Pancreas (tissue), 10 donors: ENCODE results near the gene SYNDIG1L. TPM values are rescaled to one million over a fixed set of nuclear protein-coding genes. Genes with fewer than 3 reads are reported as not detected.
A peak's percentile ranks its signal among the peaks of the same experiment; 100 is the strongest.

ENCODE experiments used
- ATAC-seq, 4 donors: fragments of 200-7000 bp; cut with Tn5 transposase; one replicate each; pipeline versions ENCODE4 v1.8.0 to v1.9.1; 2020; ENCODE audit warnings: mild to moderate bottlenecking in 4 of 4, moderate library complexity in 4 of 4
- DNase-seq, 6 donors: peaks; one replicate each; pipeline ENCODE4 v3.0.0-alpha.2; 2020
- FAIRE-seq: peaks from 2 replicates; lab custom pipeline; 2012; peaks lifted over from hg19 to GRCh38; lab: Jason Lieb, UNC
- H3K27ac ChIP-seq, 4 donors: fragments of 200-600 bp; sonication (generic); 1 replicate in 3 of 4; 2 replicates in 1 of 4; pipeline versions ENCODE4 v1.5.0 to v1.8.0; 2020
- H3K27me3 ChIP-seq, 4 donors: fragments of 200-600 bp; one replicate each; pipeline ENCODE4 v1.8.0; 2021
- H3K36me3 ChIP-seq, 3 donors: fragments of 200-600 bp; sonication (generic) in 1 of 3; one replicate each; pipeline versions ENCODE4 v1.5.0 to v1.8.0; 2020 to 2021
- H3K4me1 ChIP-seq, 3 donors: fragments of 200-600 bp; one replicate each; pipeline ENCODE4 v1.8.0; 2021
- H3K4me3 ChIP-seq, 4 donors: fragments of 200-600 bp; sonication (generic) in 2 of 4; one replicate each; pipeline versions ENCODE4 v1.5.0 to v1.8.0; 2020 to 2021
- H3K9me3 ChIP-seq, 4 donors: fragments of 200-600 bp; one replicate each; pipeline ENCODE4 v1.8.0; 2021
- WGBS, 2 donors: extraction: QIAGEN DNeasy Blood & Tissue Kit; methylation state at CpG; one replicate each; pipeline ENCODE4 v1.1.7; 2013; 5-methylcytosine and 5-hydroxymethylcytosine counted together
- intact Hi-C, 3 donors: fragments of 100-400 bp; cut with DNase I; formaldehyde crosslinking; loops; one replicate each; pipeline versions ENCODE4 v1.11.1 to v1.14.2; 2022
- polyA plus RNA-seq, 2 donors: library from polyadenylated mRNA; stranded (reverse); fragments of 200-250 nt; gene quantifications; one replicate each; pipeline ENCODE4 v1.2.3, GENCODE V29; 2013
- total RNA-seq, 6 donors: library from RNA; stranded (reverse); fragmentation: NEBNext Ultra II Directional in 4 of 6; extraction: Animal tissue kit (Norgen Biotek cat#: 25700) in 4 of 6; gene quantifications; one replicate each; pipeline versions ENCODE4 v1.2.1 to v1.2.4, GENCODE V29; 2021 to 2023
- TF ChIP-seq, protein P1 (sequence below), 4 donors: fragments of 200-600 bp; sonication (generic) in 3 of 4; IDR thresholded peaks; one replicate each; pipeline versions ENCODE4 v1.5.0 to v1.8.0; 2021; ENCODE audit warnings: antibody characterized with exemption in 4 of 4
- donor health status: healthy with polysubstance abuse.
- donor health status: DM: no; HTN: no; CAD: no; lungs with moderate emphysema.
- donor health status: DM: no; HTN: no; CAD: no.
- donor health status: control.
- donor health status: control.
- donor health status: Bipolar disorder and iron deficiency.
- donor health status: DM: yes; HTN: yes; CAD: no.
- donor health status: DM: no; HTN: no; CAD: no.
- donor health status: DM: no; HTN: no; CAD: no.
- donor health status: DM: yes; HTN: yes; CAD: no.

Gene SYNDIG1L
- total and polyA plus RNA-seq, 8 donors: 0.23 to 2.5 (median 0.27) TPM; not detected in 4

DNA sequence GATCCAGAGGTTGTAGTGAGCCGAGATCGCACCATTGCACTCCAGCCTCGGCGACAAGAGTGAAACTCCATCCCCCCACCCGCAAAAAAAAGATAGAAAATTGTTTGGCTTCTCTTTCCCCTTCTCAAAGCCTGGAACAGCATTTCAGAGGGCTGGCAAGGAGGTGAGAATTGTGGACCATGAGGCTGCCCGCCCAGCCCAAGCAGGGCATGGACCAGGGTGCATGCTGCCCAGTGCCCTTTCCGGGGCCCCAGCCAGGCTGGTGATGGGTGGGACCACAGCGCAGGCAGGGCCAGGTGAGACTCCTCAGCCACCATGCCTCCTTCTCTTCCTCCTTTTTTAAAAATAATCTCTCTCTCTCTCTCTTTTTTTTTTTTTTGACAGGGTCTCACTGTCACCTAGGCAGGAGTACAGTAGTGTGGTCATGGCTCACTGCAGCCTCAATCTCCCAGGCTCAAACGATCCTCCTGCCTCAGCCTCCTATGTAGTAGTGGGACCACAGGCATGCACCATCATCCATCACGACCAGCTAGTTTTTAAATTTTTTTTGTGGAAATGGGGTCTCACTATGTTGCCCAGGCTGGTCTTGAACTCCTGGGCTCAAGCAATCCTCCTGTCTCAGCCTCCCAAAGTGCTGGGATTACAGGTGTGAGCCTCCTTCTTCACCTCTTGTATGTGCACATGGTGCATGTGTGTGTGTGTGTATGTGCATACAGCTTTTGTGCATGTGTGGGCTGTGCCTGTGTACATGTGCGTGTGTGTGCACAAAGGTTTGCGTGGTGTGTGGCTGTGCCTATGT, 22.2 kb downstream of the SYNDIG1L start:
- DNase-seq (no peak), FAIRE-seq (no peak)
- intact Hi-C loops: no loop called here

DNA sequence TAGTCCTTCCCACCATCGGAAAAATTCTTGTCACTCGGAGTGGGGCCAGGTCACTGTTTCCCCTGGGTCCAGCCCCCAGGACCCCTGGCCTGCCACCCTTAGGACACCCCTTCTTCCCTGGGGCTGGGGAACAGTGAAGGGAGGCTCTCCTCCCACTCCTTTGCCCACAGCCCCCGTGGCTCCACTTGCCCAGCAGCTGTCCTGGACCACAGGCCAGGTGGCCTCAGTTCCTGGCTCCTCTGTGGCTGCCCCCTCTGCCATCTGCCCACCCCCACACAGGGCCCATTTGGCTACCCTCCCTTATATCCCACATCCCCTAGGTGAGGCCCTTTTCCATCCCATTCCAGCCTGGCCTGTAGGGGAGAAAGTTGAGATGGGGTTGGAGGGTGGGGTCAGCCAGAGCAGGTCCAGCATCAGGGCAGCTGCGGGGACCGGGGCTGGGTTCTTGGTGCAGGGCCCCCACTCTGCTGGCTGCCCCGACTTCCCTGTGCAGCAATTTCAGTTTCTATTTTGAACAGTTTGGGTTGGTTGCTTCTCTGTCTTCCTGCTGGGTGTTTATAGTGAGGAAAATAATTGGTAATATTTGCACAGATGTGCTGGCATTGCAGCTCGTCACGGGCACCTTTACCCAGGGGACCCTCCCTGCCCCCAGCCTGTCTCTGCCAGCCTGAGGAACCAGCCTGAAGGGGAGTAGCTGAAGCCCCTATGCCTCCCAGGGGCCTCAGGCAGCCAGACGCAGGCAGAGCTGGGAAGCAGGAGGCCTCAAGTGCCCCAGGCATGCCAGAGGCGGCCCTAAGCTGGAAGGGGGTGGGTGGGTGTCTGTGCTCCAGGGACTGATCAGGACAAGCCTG, 23.4 kb downstream of the SYNDIG1L start:
- WGBS, 2 donors: 57 to 70% methylated on average over 10 of the region's 10 CpGs
- Histone ChIP-seq H3K27me3 (no peaks in the 10 kb centered on the region), H3K4me3 (no peak overlapping the region), H3K9me3 (no peaks in the 10 kb centered on the region), H3K27ac (no peak overlapping the region), H3K36me3 (no peaks in the 10 kb centered on the region), H3K4me1 (no peaks in the 10 kb centered on the region)
- TF ChIP-seq, protein P1, sequence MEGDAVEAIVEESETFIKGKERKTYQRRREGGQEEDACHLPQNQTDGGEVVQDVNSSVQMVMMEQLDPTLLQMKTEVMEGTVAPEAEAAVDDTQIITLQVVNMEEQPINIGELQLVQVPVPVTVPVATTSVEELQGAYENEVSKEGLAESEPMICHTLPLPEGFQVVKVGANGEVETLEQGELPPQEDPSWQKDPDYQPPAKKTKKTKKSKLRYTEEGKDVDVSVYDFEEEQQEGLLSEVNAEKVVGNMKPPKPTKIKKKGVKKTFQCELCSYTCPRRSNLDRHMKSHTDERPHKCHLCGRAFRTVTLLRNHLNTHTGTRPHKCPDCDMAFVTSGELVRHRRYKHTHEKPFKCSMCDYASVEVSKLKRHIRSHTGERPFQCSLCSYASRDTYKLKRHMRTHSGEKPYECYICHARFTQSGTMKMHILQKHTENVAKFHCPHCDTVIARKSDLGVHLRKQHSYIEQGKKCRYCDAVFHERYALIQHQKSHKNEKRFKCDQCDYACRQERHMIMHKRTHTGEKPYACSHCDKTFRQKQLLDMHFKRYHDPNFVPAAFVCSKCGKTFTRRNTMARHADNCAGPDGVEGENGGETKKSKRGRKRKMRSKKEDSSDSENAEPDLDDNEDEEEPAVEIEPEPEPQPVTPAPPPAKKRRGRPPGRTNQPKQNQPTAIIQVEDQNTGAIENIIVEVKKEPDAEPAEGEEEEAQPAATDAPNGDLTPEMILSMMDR (IDR thresholded peaks at IDR 0.05): no peak
- intact Hi-C loops: no loop called here
- FAIRE-seq (no peak), ATAC-seq (no peak), DNase-seq (no peak)

More for the DNA sequence above, 22.2 kb downstream of the SYNDIG1L start:
- Histone ChIP-seq H3K36me3 (no peaks in the 10 kb centered on the region), H3K9me3 (no peaks in the 10 kb centered on the region), H3K27ac (no peak overlapping the region), H3K27me3 (no peaks in the 10 kb centered on the region), H3K4me3 (no peak overlapping the region), H3K4me1 (no peaks in the 10 kb centered on the region)
- TF ChIP-seq, protein P1 (IDR thresholded peaks at IDR 0.05): no peak
- 75 to 86% methylated on average over 12 of the region's 12 CpGs for WGBS, 2 donors
- ATAC-seq: no peak

DNA sequence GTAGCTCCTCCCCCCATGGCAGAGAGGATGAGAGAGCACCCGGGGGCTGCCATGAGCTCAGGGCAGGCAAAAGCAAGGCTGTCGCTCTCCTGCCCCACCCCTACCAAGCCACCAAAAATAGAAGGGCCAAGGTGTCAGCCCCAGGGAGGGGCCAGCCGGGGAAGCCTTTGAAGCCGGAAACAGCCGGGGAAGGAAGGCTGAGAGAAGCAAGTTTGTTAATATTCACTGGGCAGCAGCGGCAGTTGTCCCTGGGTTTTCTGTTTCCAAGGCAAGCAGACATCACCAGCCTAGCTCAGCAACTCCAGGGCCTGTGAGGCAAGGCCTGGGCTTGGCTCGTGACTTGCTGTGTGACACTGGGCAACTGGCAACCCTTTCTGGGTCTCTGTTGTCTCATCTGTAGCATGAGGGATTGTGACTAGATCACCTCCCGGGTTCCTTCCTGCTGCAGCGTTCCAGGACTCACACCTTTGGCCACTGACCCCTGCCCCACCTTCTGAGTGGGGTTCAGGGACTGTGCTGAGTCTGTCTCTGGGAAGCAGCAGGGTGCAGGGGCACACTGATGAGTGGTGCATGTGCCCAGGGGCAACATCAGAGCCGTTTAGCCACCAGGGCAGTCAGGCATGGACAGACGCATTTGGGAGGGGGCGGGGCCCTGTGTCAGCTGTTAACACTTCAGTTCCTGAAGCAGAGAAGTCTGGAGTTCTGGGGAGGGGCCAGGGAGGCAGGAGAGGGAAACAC, 24.3 kb downstream of the SYNDIG1L start:
- Histone ChIP-seq H3K4me3 (no peak overlapping the region), H3K27ac (no peak overlapping the region), H3K9me3 (no peaks in the 10 kb centered on the region), H3K36me3 (no peaks in the 10 kb centered on the region), H3K4me1 (no peaks in the 10 kb centered on the region), H3K27me3 (no peaks in the 10 kb centered on the region)
- TF ChIP-seq, protein P1 (IDR thresholded peaks at IDR 0.05): no peak
- FAIRE-seq (no peak), DNase-seq (no peak), ATAC-seq (peak in 3 of 4 donors; percentile 49 to 71 (median 60))
- intact Hi-C loops: no loop called here
- 32 to 36% methylated on average over 12 of the region's 12 CpGs for WGBS, 2 donors

DNA sequence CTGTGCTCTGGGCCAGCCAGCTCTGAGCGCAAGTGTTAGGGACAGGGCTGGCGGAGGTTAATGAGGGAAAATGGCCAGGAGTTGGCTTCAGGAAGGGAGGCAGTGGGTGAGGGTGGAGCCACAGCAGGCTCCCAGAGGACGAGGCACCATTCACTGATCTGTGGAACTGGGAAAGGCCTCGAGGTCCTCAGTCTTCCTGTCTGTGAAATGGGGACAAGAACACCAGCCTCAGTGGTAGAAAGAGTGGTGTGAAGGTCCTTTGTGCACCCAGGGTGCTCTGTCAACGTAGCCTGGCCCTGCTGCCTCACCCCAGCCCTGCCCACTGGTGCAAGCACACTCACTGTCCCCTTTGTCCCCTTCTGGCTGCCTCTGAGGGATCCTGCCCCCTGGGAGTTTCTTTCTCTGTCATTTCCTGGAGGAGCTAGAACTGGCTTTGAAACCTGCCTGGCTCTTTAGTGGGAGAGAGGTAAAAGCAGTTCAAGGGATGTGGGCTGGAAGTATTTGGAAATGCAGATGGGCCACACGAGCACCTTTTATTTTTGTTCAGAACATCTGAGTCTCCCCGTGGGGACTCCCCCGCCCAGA, 25.0 kb downstream of the SYNDIG1L start:
- intact Hi-C loops: no loop called here
- H3K27me3 ChIP-seq: no peaks in the 10 kb centered on the region
- H3K9me3 ChIP-seq: no peaks in the 10 kb centered on the region
- no peak overlapping the region for H3K4me3 ChIP-seq
- no peak overlapping the region for H3K27ac ChIP-seq
- no peak for FAIRE-seq
- ATAC-seq: peak in 1 of 4 donors; percentile 14
- H3K36me3 ChIP-seq: no peaks in the 10 kb centered on the region
- H3K4me1 ChIP-seq: no peaks in the 10 kb centered on the region
- DNase-seq: no peak
- WGBS, 2 donors: 53 to 62% methylated on average over 8 of the region's 8 CpGs
- TF ChIP-seq, protein P1 (IDR thresholded peaks at IDR 0.05): no peak
